ENCODE data around the gene TMPRSS13. TPM values are rescaled to one million over a fixed set of nuclear protein-coding genes. Genes with fewer than 3 reads are reported as not detected.

The TMPRSS13 gene
- total and polyA plus RNA-seq, 2 of the 13 experiments (the other 11 are each of a cell fraction or from before 2014, with no cell fraction given) = not detected

GRCh38 chr11:117907276-117908108 lies 21.7 kb downstream of the TMPRSS13 start (continued):
- TF ChIP-seq, protein P1, sequence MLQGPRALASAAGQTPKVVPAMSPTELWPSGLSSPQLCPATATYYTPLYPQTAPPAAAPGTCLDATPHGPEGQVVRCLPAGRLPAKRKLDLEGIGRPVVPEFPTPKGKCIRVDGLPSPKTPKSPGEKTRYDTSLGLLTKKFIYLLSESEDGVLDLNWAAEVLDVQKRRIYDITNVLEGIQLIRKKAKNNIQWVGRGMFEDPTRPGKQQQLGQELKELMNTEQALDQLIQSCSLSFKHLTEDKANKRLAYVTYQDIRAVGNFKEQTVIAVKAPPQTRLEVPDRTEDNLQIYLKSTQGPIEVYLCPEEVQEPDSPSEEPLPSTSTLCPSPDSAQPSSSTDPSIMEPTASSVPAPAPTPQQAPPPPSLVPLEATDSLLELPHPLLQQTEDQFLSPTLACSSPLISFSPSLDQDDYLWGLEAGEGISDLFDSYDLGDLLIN (CRISPR knock-in tag; IDR thresholded peaks at IDR 0.05; ENCODE audit: borderline replicate concordance) = no peak
- no peak for TF ChIP-seq ZNF772 (CRISPR knock-in tag; IDR thresholded peaks at IDR 0.05)
- TF ChIP-seq POLR2AphosphoS5 (IDR thresholded peaks at IDR 0.05; ENCODE audit: low read depth, low read length) = no peak
- no peak for TF ChIP-seq CEBPG (CRISPR knock-in tag; IDR thresholded peaks at IDR 0.05)
- no peak for TF ChIP-seq FOXK1 (CRISPR knock-in tag; IDR thresholded peaks at IDR 0.05; ENCODE audit: borderline replicate concordance, low read depth)
- no peak for TF ChIP-seq ZNF512 (CRISPR knock-in tag; IDR thresholded peaks at IDR 0.05)
- TF ChIP-seq YEATS2 (CRISPR knock-in tag; IDR thresholded peaks at IDR 0.05; ENCODE audit: borderline replicate concordance) = no peak
- no peak for TF ChIP-seq ZNF782 (CRISPR knock-in tag; IDR thresholded peaks at IDR 0.05; ENCODE audit: borderline replicate concordance)
- TF ChIP-seq GATAD1 (CRISPR knock-in tag; IDR thresholded peaks at IDR 0.05) = no peak
- TF ChIP-seq DMAP1 (CRISPR knock-in tag; IDR thresholded peaks at IDR 0.05) = no peak

DNA sequence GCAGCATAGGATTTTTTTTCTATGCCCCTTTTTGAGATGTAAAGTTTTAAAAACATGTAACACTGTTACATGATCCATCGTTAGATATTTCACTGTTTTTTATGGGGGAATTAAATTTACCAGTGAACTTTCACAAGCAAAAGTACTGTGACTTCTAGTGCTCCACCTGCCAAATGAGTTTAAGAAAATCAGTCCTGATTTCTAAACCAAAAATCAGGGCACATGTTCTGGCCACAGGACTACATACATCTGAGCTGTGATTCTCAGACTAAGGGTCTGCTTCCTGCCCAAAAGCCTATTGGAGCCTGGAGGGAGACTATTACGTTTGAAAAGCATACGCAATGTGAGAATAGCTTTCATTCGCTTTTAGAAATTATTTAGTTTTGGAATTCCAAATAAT lies 22.5 kb downstream of the TMPRSS13 start:
- Histone ChIP-seq H3K4me3 (replicated peaks in 1 of 3; ENCODE audit: insufficient read depth in 1 of 3, low read depth in 2 of 3, low read length in 3 of 3) (no peak overlapping the region), H3K9me3 (ENCODE audit: low read length) (no peaks in the 10 kb centered on the region), H3K9ac (ENCODE audit: insufficient read depth, low read depth, low read length) (no peak overlapping the region), H3K27ac (ENCODE audit: extremely low read length, insufficient read depth, low read length) (no peak overlapping the region), H3K27me3 (ENCODE audit: control insufficient read depth in 1 of 2, insufficient read depth in 2 of 2, low read length in 2 of 2) (peaks cover 2 to 55% of the 10 kb centered on the region in 2 experiments), H3K36me3 (replicated peaks in 1 of 2; ENCODE audit: control insufficient read depth in 1 of 2, insufficient read depth in 2 of 2, low read length in 2 of 2) (no peaks in the 10 kb centered on the region), H3K79me2 (ENCODE audit: insufficient read depth, low read length) (no peaks in the 10 kb centered on the region), H3K4me1 (ENCODE audit: insufficient read depth, low read length) (no peaks in the 10 kb centered on the region), H4K20me1 (ENCODE audit: insufficient read depth, low read length) (no peaks in the 10 kb centered on the region), H2AFZ (ENCODE audit: low read length) (no peak overlapping the region), H3K4me2 (ENCODE audit: low read depth, low read length) (no peak overlapping the region)
- POLR2A ChIA-PET = interaction anchor here (0.6 kb wide), 1 partner anchor 95 kb away, joined by 4 read pairs; no protein-coding TSS in a partner anchor
- FAIRE-seq = no peak
- BruUV-seq (replicated peaks) = no TSS peak
- TF ChIP-seq, protein P2, sequence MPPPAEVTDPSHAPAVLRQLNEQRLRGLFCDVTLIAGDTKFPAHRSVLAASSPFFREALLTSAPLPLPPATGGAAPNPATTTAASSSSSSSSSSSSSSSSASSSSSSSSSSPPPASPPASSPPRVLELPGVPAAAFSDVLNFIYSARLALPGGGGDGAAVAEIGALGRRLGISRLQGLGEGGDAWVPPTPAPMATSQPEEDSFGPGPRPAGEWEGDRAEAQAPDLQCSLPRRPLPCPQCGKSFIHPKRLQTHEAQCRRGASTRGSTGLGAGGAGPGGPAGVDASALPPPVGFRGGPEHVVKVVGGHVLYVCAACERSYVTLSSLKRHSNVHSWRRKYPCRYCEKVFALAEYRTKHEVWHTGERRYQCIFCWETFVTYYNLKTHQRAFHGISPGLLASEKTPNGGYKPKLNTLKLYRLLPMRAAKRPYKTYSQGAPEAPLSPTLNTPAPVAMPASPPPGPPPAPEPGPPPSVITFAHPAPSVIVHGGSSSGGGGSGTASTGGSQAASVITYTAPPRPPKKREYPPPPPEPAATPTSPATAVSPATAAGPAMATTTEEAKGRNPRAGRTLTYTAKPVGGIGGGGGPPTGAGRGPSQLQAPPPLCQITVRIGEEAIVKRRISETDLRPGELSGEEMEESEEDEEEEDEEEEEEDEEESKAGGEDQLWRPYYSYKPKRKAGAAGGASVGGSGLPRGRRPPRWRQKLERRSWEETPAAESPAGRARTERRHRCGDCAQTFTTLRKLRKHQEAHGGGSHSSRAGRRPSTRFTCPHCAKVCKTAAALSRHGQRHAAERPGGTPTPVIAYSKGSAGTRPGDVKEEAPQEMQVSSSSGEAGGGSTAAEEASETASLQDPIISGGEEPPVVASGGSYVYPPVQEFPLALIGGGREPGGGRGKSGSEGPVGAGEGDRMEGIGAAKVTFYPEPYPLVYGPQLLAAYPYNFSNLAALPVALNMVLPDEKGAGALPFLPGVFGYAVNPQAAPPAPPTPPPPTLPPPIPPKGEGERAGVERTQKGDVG (CRISPR knock-in tag; IDR thresholded peaks at IDR 0.05; ENCODE audit: borderline replicate concordance) = no peak
- no peak for TF ChIP-seq SKI (IDR thresholded peaks at IDR 0.05; ENCODE audit: partially characterized antibody)
- TF ChIP-seq, protein P3, sequence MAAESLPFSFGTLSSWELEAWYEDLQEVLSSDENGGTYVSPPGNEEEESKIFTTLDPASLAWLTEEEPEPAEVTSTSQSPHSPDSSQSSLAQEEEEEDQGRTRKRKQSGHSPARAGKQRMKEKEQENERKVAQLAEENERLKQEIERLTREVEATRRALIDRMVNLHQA (CRISPR knock-in tag; IDR thresholded peaks at IDR 0.05) = no peak
- DNase-seq (ENCODE audit: low spot score) = no peak
- intact Hi-C loops (cut with micrococcal nuclease; ENCODE audit: unreplicated experiment) (loop anchor here (10.0 kb wide), 1 partner anchor 62 kb away; no protein-coding TSS in a partner anchor), in situ Hi-C loops (cut with HindIII; ENCODE audit: extremely low pct_ligation_motif_present, low pct_unique_long_range_greater_than_20kb) (no loop called here)
- CTCF ChIA-PET (ENCODE audit: low intra/inter-chr PET ratio, low total read pairs) = no interaction called here
- ATAC-seq = no peak
- 53% methylated on average over 4 of the region's 4 CpGs for WGBS (ENCODE audit: low lambda C conversion rate)

Data from HepG2 (cell line).